ENCODE data around the gene ARHGEF28. TPM values are rescaled to one million over a fixed set of nuclear protein-coding genes. Genes with fewer than 3 reads are reported as not detected.

Gene ARHGEF28
- total and polyA plus RNA-seq, 2 of the 13 experiments (the other 11 are each of a cell fraction or from before 2014, with no cell fraction given), result 17.4 to 34.1 TPM

DNA sequence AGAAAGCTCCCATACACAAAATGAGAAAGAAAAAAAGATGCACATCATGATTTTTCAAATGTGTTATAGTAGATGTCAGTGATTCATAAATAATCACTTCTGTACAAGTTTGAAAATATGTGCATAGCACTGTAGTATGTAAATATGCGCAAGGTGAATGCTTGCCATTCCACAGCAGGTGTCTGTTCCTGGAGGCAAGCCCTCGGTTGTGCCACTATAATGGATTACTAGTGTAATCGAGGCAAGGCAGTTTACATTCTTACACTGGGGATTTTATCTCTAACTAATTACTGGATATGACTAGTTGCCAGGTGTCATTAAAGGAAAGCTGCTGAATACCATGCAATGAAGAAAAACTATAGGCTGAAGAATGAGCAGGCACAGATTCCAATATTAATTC lies 93.6 kb downstream of the ARHGEF28 start:
- in situ Hi-C loops (cut with HindIII; ENCODE audit: extremely low pct_ligation_motif_present, low pct_unique_long_range_greater_than_20kb), result no loop called here
- Histone ChIP-seq H3K36me3 (replicated peaks in 1 of 2; ENCODE audit: control insufficient read depth in 1 of 2, insufficient read depth in 2 of 2, low read length in 2 of 2) (peaks cover 3 to 10% of the 10 kb centered on the region in 2 experiments; a peak in 1 of 5 replicates), H2AFZ (ENCODE audit: low read length) (no peak overlapping the region), H4K20me1 (ENCODE audit: insufficient read depth, low read length) (no peaks in the 10 kb centered on the region), H3K4me1 (ENCODE audit: insufficient read depth, low read length) (peaks cover 9% of the 10 kb centered on the region), H3K79me2 (ENCODE audit: insufficient read depth, low read length) (peaks cover 6% of the 10 kb centered on the region), H3K9me3 (ENCODE audit: low read length) (no peaks in the 10 kb centered on the region), H3K9ac (ENCODE audit: insufficient read depth, low read depth, low read length) (no peak overlapping the region), H3K27ac (ENCODE audit: extremely low read length, insufficient read depth, low read length) (no peak overlapping the region), H3K27me3 (ENCODE audit: control insufficient read depth in 1 of 2, insufficient read depth in 2 of 2, low read length in 2 of 2) (no peaks in the 10 kb centered on the region), H3K4me2 (ENCODE audit: low read depth, low read length) (no peak overlapping the region), H3K4me3 (replicated peaks in 1 of 3; ENCODE audit: insufficient read depth in 1 of 3, low read depth in 2 of 3, low read length in 3 of 3) (no peak overlapping the region)
- ChIA-PET POLR2A (interaction anchor here (1.5 kb wide), 1 partner anchor 9 kb away, joined by 5 read pairs; no protein-coding TSS in a partner anchor), CTCF (ENCODE audit: low intra/inter-chr PET ratio, low total read pairs) (no interaction called here)
- FAIRE-seq (no peak), DNase-seq (ENCODE audit: low spot score) (no peak), ATAC-seq (no peak)
- no TSS peak for BruUV-seq (replicated peaks)
- intact Hi-C loops (cut with micrococcal nuclease; ENCODE audit: unreplicated experiment), result no loop called here
- TF ChIP-seq SMARCE1 (IDR thresholded peaks at IDR 0.05; ENCODE audit: borderline replicate concordance) (no peak), ISL2 (CRISPR knock-in tag; IDR thresholded peaks at IDR 0.05) (no peak), ZNF337 (CRISPR knock-in tag; IDR thresholded peaks at IDR 0.05; ENCODE audit: borderline replicate concordance, low read depth) (no peak), TRIM24 (CRISPR knock-in tag; IDR thresholded peaks at IDR 0.05) (no peak), ZNF430 (CRISPR knock-in tag; IDR thresholded peaks at IDR 0.05) (no peak), ZNF775 (CRISPR knock-in tag; IDR thresholded peaks at IDR 0.05; ENCODE audit: borderline replicate concordance) (no peak), RXRA (CRISPR knock-in tag; IDR thresholded peaks at IDR 0.05) (no peak), ZMYM2 (CRISPR knock-in tag; IDR thresholded peaks at IDR 0.05) (no peak), MTF1 (CRISPR knock-in tag; IDR thresholded peaks at IDR 0.05) (no peak)
- TF ChIP-seq, protein P1, sequence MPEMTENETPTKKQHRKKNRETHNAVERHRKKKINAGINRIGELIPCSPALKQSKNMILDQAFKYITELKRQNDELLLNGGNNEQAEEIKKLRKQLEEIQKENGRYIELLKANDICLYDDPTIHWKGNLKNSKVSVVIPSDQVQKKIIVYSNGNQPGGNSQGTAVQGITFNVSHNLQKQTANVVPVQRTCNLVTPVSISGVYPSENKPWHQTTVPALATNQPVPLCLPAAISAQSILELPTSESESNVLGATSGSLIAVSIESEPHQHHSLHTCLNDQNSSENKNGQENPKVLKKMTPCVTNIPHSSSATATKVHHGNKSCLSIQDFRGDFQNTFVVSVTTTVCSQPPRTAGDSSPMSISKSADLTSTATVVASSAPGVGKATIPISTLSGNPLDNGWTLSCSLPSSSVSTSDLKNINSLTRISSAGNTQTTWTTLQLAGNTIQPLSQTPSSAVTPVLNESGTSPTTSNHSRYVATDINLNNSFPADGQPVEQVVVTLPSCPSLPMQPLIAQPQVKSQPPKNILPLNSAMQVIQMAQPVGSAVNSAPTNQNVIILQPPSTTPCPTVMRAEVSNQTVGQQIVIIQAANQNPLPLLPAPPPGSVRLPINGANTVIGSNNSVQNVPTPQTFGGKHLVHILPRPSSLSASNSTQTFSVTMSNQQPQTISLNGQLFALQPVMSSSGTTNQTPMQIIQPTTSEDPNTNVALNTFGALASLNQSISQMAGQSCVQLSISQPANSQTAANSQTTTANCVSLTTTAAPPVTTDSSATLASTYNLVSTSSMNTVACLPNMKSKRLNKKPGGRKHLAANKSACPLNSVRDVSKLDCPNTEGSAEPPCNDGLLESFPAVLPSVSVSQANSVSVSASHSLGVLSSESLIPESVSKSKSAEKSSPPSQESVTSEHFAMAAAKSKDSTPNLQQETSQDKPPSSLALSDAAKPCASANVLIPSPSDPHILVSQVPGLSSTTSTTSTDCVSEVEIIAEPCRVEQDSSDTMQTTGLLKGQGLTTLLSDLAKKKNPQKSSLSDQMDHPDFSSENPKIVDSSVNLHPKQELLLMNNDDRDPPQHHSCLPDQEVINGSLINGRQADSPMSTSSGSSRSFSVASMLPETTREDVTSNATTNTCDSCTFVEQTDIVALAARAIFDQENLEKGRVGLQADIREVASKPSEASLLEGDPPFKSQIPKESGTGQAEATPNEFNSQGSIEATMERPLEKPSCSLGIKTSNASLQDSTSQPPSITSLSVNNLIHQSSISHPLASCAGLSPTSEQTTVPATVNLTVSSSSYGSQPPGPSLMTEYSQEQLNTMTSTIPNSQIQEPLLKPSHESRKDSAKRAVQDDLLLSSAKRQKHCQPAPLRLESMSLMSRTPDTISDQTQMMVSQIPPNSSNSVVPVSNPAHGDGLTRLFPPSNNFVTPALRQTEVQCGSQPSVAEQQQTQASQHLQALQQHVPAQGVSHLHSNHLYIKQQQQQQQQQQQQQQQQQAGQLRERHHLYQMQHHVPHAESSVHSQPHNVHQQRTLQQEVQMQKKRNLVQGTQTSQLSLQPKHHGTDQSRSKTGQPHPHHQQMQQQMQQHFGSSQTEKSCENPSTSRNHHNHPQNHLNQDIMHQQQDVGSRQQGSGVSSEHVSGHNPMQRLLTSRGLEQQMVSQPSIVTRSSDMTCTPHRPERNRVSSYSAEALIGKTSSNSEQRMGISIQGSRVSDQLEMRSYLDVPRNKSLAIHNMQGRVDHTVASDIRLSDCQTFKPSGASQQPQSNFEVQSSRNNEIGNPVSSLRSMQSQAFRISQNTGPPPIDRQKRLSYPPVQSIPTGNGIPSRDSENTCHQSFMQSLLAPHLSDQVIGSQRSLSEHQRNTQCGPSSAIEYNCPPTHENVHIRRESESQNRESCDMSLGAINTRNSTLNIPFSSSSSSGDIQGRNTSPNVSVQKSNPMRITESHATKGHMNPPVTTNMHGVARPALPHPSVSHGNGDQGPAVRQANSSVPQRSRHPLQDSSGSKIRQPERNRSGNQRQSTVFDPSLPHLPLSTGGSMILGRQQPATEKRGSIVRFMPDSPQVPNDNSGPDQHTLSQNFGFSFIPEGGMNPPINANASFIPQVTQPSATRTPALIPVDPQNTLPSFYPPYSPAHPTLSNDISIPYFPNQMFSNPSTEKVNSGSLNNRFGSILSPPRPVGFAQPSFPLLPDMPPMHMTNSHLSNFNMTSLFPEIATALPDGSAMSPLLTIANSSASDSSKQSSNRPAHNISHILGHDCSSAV (CRISPR knock-in tag; IDR thresholded peaks at IDR 0.05; ENCODE audit: borderline replicate concordance), result no peak
- TF ChIP-seq, protein P2, sequence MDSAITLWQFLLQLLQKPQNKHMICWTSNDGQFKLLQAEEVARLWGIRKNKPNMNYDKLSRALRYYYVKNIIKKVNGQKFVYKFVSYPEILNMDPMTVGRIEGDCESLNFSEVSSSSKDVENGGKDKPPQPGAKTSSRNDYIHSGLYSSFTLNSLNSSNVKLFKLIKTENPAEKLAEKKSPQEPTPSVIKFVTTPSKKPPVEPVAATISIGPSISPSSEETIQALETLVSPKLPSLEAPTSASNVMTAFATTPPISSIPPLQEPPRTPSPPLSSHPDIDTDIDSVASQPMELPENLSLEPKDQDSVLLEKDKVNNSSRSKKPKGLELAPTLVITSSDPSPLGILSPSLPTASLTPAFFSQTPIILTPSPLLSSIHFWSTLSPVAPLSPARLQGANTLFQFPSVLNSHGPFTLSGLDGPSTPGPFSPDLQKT (CRISPR knock-in tag; IDR thresholded peaks at IDR 0.05; ENCODE audit: borderline replicate concordance), result no peak
- TF ChIP-seq, protein P3, sequence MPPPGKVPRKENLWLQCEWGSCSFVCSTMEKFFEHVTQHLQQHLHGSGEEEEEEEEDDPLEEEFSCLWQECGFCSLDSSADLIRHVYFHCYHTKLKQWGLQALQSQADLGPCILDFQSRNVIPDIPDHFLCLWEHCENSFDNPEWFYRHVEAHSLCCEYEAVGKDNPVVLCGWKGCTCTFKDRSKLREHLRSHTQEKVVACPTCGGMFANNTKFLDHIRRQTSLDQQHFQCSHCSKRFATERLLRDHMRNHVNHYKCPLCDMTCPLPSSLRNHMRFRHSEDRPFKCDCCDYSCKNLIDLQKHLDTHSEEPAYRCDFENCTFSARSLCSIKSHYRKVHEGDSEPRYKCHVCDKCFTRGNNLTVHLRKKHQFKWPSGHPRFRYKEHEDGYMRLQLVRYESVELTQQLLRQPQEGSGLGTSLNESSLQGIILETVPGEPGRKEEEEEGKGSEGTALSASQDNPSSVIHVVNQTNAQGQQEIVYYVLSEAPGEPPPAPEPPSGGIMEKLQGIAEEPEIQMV (CRISPR knock-in tag; IDR thresholded peaks at IDR 0.05; ENCODE audit: low read depth), result no peak
- 92% methylated on average over 3 of the region's 3 CpGs for WGBS (ENCODE audit: low lambda C conversion rate)
